ENCODE data around the gene TSPAN4.

DNA sequence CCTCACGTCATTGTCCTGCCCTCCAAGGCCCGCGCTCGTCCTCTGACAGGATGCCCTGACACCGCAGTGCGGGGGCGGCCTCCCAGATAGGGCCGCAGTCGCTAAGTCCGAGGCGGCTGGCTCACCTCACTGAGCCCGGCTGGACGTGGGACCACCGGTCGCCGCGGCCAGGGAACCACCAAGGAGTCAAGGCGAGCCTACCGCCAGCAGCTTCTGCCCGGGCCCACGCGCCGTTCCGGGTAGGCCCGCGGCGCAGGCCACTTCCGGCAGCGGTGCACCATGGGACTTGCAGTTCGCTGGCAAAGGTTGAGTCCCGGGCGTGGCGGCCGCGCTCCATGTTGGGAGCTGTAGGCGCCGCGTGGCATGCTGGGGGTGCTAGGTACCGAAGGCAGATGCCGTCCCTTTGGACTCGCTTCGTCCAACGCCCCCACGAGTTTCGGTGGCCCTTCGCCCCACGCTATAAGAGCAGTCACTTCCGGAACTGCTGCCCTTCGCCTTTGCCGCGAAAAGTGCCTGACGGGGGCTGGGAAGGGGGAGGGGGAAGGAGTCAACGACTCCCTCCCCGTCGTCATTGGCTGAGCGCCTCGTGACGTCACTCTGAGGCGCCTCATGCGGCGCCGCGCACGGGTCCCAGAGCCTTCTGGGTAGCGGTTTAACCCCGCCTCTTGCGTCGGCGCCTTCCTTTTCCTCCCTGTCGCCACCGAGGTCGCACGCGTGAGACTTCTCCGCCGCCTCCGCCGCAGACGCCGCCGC is 33.2 kb upstream of the TSPAN4 start, which contains the start of gene RPLP2:
- TF ChIP-seq, protein P1, sequence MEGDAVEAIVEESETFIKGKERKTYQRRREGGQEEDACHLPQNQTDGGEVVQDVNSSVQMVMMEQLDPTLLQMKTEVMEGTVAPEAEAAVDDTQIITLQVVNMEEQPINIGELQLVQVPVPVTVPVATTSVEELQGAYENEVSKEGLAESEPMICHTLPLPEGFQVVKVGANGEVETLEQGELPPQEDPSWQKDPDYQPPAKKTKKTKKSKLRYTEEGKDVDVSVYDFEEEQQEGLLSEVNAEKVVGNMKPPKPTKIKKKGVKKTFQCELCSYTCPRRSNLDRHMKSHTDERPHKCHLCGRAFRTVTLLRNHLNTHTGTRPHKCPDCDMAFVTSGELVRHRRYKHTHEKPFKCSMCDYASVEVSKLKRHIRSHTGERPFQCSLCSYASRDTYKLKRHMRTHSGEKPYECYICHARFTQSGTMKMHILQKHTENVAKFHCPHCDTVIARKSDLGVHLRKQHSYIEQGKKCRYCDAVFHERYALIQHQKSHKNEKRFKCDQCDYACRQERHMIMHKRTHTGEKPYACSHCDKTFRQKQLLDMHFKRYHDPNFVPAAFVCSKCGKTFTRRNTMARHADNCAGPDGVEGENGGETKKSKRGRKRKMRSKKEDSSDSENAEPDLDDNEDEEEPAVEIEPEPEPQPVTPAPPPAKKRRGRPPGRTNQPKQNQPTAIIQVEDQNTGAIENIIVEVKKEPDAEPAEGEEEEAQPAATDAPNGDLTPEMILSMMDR (IDR thresholded peaks at IDR 0.05; ENCODE audit: low read depth, low read length), result no peak
- no peak for TF ChIP-seq EZH2phosphoT487 (IDR thresholded peaks at IDR 0.05; ENCODE audit: low read depth)
